Testis (tissue), 2 donors: Measurements from ENCODE around the gene IFIH1.

Experiments
- POLR2A ChIP-seq: fragments of 450-650 bp; IDR thresholded peaks from one replicate; pipeline ENCODE4 v1.6.1; 2017; ENCODE audit warnings: antibody characterized with exemption, mild to moderate bottlenecking, moderate library complexity
- TF ChIP-seq, protein P1 (sequence below), 3 experiments: fragments of 450-650 bp in 2 of 3; fragments of 200-600 bp in 1 of 3; sonication (generic) in 1 of 3; IDR thresholded peaks; one replicate each; pipeline ENCODE4 v1.5.1; 2016 to 2019; ENCODE audit warnings: antibody characterized with exemption in 3 of 3, mild to moderate bottlenecking in 2 of 3, moderate library complexity in 1 of 3

DNA sequence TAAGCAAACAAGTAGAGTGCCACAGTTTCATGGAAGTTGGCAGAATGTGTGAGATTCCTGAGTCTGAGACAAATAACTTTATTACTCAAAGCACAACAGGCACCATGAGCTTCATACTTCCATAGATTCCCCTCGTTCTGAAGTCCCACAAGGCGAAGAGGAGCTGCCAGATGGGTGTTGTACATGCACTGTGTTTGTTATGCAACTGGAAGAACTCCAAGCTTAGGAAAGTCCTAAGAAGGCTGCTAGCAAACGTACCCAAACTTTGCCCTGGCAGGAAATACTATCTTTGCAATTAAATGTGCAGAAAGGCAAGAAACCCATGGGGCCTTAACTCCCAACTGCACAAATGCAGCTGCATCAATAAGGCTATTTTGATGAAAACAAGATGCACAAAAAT, 23.8 kb upstream of the IFIH1 start:
- TF ChIP-seq, protein P1, sequence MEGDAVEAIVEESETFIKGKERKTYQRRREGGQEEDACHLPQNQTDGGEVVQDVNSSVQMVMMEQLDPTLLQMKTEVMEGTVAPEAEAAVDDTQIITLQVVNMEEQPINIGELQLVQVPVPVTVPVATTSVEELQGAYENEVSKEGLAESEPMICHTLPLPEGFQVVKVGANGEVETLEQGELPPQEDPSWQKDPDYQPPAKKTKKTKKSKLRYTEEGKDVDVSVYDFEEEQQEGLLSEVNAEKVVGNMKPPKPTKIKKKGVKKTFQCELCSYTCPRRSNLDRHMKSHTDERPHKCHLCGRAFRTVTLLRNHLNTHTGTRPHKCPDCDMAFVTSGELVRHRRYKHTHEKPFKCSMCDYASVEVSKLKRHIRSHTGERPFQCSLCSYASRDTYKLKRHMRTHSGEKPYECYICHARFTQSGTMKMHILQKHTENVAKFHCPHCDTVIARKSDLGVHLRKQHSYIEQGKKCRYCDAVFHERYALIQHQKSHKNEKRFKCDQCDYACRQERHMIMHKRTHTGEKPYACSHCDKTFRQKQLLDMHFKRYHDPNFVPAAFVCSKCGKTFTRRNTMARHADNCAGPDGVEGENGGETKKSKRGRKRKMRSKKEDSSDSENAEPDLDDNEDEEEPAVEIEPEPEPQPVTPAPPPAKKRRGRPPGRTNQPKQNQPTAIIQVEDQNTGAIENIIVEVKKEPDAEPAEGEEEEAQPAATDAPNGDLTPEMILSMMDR (IDR thresholded peaks at IDR 0.05), result no peak
- no peak for TF ChIP-seq POLR2A
